K562 (cell line): ENCODE measurements around the gene APBA2. TPM values are rescaled to one million over a fixed set of nuclear protein-coding genes. Genes with fewer than 3 reads are reported as not detected.

Experiments used
- ATAC-seq: fragments of 200-7000 bp; cut with Tn5 transposase; 3 replicates; pipeline ENCODE4 v1.9.1; 2020; ENCODE audit warnings: moderate library complexity
- BruUV-seq: library from RNA; stranded (reverse); fragments of 400-500 nt; replicated peaks from 2 replicates; lab custom pipeline; 2021; lab: Mats Ljungman, UMichigan
- CTCF ChIA-PET: fragments of 300-600 bp; formaldehyde crosslinking; extraction: SDS; loops from one replicate; lab custom pipeline; 2021; ENCODE audit warnings: low intra/inter-chr PET ratio; lab: Yijun Ruan, JAX
- POLR2A ChIA-PET: fragments of 300-600, 350-650 bp; sonication (Branson Sonifier 250); formaldehyde crosslinking; extraction: SDS; loops from one replicate; lab custom pipeline; 2021; ENCODE audit warnings: antibody characterized with exemption, inconsistent platforms; lab: Yijun Ruan, JAX
- DNase-seq, 4 experiments: peaks; one replicate each; pipeline versions ENCODE4 v3.0.0 to v3.0.0-alpha.2; 2011 to 2018; ENCODE audit warnings: low spot score in 3 of 4, mixed read lengths in 3 of 4; ENCODE audit errors: extremely low read depth in 1 of 4
- FAIRE-seq: peaks from 2 replicates; lab custom pipeline; 2011; peaks lifted over from hg19 to GRCh38; lab: Jason Lieb, UNC
- H2AFZ ChIP-seq: 2 replicates; pipeline ENCODE4 v1.6.0; 2011; ENCODE audit warnings: low read depth, low read length, control low read depth, inconsistent platforms
- H3K27ac ChIP-seq: fragments of 200-600 bp; 3 replicates; pipeline ENCODE4 v1.8.0; 2011; ENCODE audit warnings: low read depth, mild to moderate bottlenecking, control low read depth, inconsistent platforms, low read length, moderate library complexity, mixed read lengths; ENCODE audit errors: extremely low read depth
- H3K27me3 ChIP-seq, 2 experiments: fragments of 300-600 bp in 1 of 2; 2 replicates in 1 of 2; 3 replicates in 1 of 2; pipeline versions ENCODE4 v1.6.0 to v1.8.0; 2011; ENCODE audit warnings: inconsistent platforms in 2 of 2, low read length in 2 of 2, mild to moderate bottlenecking in 1 of 2, mixed read lengths in 1 of 2, moderate library complexity in 1 of 2; ENCODE audit not compliant: control insufficient read depth in 2 of 2, insufficient read depth in 2 of 2
- H3K36me3 ChIP-seq: fragments of 300-600 bp; 3 replicates; pipeline ENCODE4 v1.8.0; 2011; ENCODE audit warnings: mild to moderate bottlenecking, low read length, inconsistent platforms; ENCODE audit not compliant: control insufficient read depth, insufficient read depth
- H3K4me1 ChIP-seq, 2 experiments: fragments of 200-600 bp in 1 of 2; replicated peaks in 1 of 2; 2 replicates in 1 of 2; 3 replicates in 1 of 2; pipeline versions ENCODE4 v1.5.1 to v1.8.0; 2011; ENCODE audit warnings: inconsistent platforms in 2 of 2, low read length in 2 of 2, mild to moderate bottlenecking in 1 of 2, mixed read lengths in 1 of 2, moderate library complexity in 1 of 2; ENCODE audit not compliant: control insufficient read depth in 2 of 2, insufficient read depth in 2 of 2
- H3K4me2 ChIP-seq: 2 replicates; pipeline ENCODE4 v1.6.1; 2011; ENCODE audit warnings: low read length, control low read depth, inconsistent platforms, mixed read lengths; ENCODE audit not compliant: insufficient read depth
- H3K4me3 ChIP-seq: fragments of 200-600 bp; sonication (generic), shearing (Covaris generic); 2 replicates; pipeline ENCODE4 v1.5.1; 2016; ENCODE audit warnings: control low read depth, inconsistent platforms
- H3K79me2 ChIP-seq: fragments of 200-600 bp; 3 replicates; pipeline ENCODE4 v1.8.0; 2011; ENCODE audit warnings: low read length, inconsistent platforms; ENCODE audit not compliant: control insufficient read depth, insufficient read depth
- H3K9ac ChIP-seq, 2 experiments: 2 replicates each; pipeline versions ENCODE4 v1.6.0 to v1.6.1; 2011; ENCODE audit warnings: low read depth in 2 of 2, low read length in 2 of 2, control low read depth in 1 of 2, inconsistent platforms in 1 of 2, mild to moderate bottlenecking in 1 of 2, mixed read lengths in 1 of 2; ENCODE audit not compliant: insufficient read depth in 1 of 2
- H3K9me1 ChIP-seq: one replicate; pipeline ENCODE4 v1.6.0; 2011; ENCODE audit warnings: inconsistent platforms, mild to moderate bottlenecking, low read length, moderate library complexity; ENCODE audit not compliant: control insufficient read depth, insufficient read depth
- H3K9me3 ChIP-seq: replicated peaks from 2 replicates; pipeline ENCODE4 v1.5.1; 2011; ENCODE audit warnings: low read depth, low read length, inconsistent platforms; ENCODE audit not compliant: control insufficient read depth, insufficient read depth
- H4K20me1 ChIP-seq: replicated peaks from 2 replicates; pipeline ENCODE4 v1.6.1; 2011; ENCODE audit warnings: low read length, inconsistent platforms, mixed read lengths; ENCODE audit not compliant: control insufficient read depth, insufficient read depth
- ARHGAP35 ChIP-seq: fragments of 450-650 bp; IDR thresholded peaks from 2 replicates; pipeline ENCODE4 v1.6.1; 2018; ENCODE audit not compliant: partially characterized antibody
- BRD4 ChIP-seq: fragments of 200-600 bp; sonication (generic); IDR thresholded peaks from 2 replicates; pipeline ENCODE4 v1.6.1; 2017; ENCODE audit warnings: inconsistent platforms
- CBFB ChIP-seq: sonication (generic); formaldehyde crosslinking; IDR thresholded peaks from 2 replicates; pipeline ENCODE4 v1.4.0; 2020; ENCODE audit warnings: mild to moderate bottlenecking, missing genetic modification reagents
- CBX5 ChIP-seq: IDR thresholded peaks from 2 replicates; pipeline ENCODE4 v1.6.1; 2014; ENCODE audit warnings: low read depth, borderline replicate concordance
- CCNT2 ChIP-seq: IDR thresholded peaks from 2 replicates; pipeline ENCODE4 v1.6.1; 2011; ENCODE audit warnings: borderline replicate concordance, low read depth, mild to moderate bottlenecking, moderate library complexity, mixed read lengths, low read length; ENCODE audit not compliant: insufficient read length; ENCODE audit errors: extremely low read depth
- CHD1 ChIP-seq: fragments of 200-600 bp; sonication (generic); IDR thresholded peaks from one replicate; pipeline ENCODE4 v1.6.1; 2012; ENCODE audit warnings: mild to moderate bottlenecking, moderate library complexity, low read length, inconsistent platforms
- CTBP1 ChIP-seq: fragments of 450-650 bp; IDR thresholded peaks from 2 replicates; pipeline ENCODE4 v1.6.1; 2016; ENCODE audit warnings: borderline replicate concordance
- GABPA ChIP-seq: fragments of 200-800 bp; sonication (Bioruptor generic); conservative IDR thresholded peaks from 2 replicates; pipeline ENCODE4 v1.6.1; 2016; ENCODE audit warnings: low read depth, missing genetic modification characterization, missing compliant biosample characterization
- GATA2 ChIP-seq: sonication (generic); formaldehyde crosslinking; IDR thresholded peaks from 2 replicates; pipeline ENCODE4 v1.4.0; 2020; ENCODE audit warnings: mild to moderate bottlenecking, missing genetic modification reagents
- NBN ChIP-seq: fragments of 450-650 bp; IDR thresholded peaks from 2 replicates; pipeline ENCODE4 v1.6.1; 2016; ENCODE audit warnings: low read depth, mild to moderate bottlenecking
- PHB ChIP-seq: fragments of 250-450 bp; sonication (Bioruptor Pico); IDR thresholded peaks from 2 replicates; pipeline ENCODE4 v1.5.0; 2021
- RAD21 ChIP-seq, 2 experiments: fragments of 250-450 bp in 1 of 2; fragments of 450-650 bp in 1 of 2; sonication (Bioruptor Pico) in 1 of 2; formaldehyde crosslinking in 1 of 2; IDR thresholded peaks in 1 of 2; conservative IDR thresholded peaks in 1 of 2; 2 replicates each; pipeline versions ENCODE4 v1.4.0 to v1.8.0; 2020 to 2022; ENCODE audit warnings: mild to moderate bottlenecking in 2 of 2, moderate library complexity in 1 of 2
- RBM22 ChIP-seq: fragments of 200-400 bp; formaldehyde crosslinking; IDR thresholded peaks from 2 replicates; pipeline ENCODE4 v1.6.1; 2018; ENCODE audit warnings: low read length, low read depth; ENCODE audit not compliant: poor library complexity, severe bottlenecking
- SIN3B ChIP-seq: fragments of 450-650 bp; IDR thresholded peaks from 2 replicates; pipeline ENCODE4 v1.6.1; 2017; ENCODE audit warnings: low read depth, mild to moderate bottlenecking, moderate library complexity
- SPI1 ChIP-seq: IDR thresholded peaks from 2 replicates; pipeline ENCODE4 v1.6.1; 2011; ENCODE audit warnings: low read depth, low read length, control low read depth, borderline replicate concordance
- ZBED1 ChIP-seq: IDR thresholded peaks from 2 replicates; pipeline ENCODE4 v1.6.1; 2014
- ZNF311 ChIP-seq: fragments of 250-450 bp; sonication (Bioruptor Pico); IDR thresholded peaks from 2 replicates; pipeline ENCODE4 v1.4.0; 2020; ENCODE audit warnings: mild to moderate bottlenecking, moderate library complexity
- ZNF354B ChIP-seq: fragments of 250-450 bp; sonication (Bioruptor Pico); IDR thresholded peaks from 2 replicates; pipeline ENCODE4 v1.4.0; 2020
- ZNF583 ChIP-seq: fragments of 250-450 bp; sonication (Bioruptor Pico); IDR thresholded peaks from 2 replicates; pipeline ENCODE4 v1.4.0; 2020
- ZNF695 ChIP-seq: fragments of 450-650 bp; formaldehyde crosslinking; IDR thresholded peaks from 2 replicates; pipeline ENCODE4 v1.4.0; 2020; ENCODE audit warnings: mild to moderate bottlenecking, moderate library complexity
- ZNF830 ChIP-seq: fragments of 250-450 bp; sonication (Bioruptor Pico); IDR thresholded peaks from 2 replicates; pipeline ENCODE4 v1.5.0; 2021; ENCODE audit warnings: mild to moderate bottlenecking
- WGBS: fragments of 100-300 bp; shearing (Covaris generic); methylation state at CpG from one replicate; pipeline ENCODE4 v1.1.6; 2016; ENCODE audit warnings: low coverage, mixed read lengths; ENCODE audit not compliant: insufficient coverage; ENCODE audit errors: missing lambda C conversion rate; 5-methylcytosine and 5-hydroxymethylcytosine counted together
- in situ Hi-C: fragments of 300-500 bp; cut with MboI; formaldehyde crosslinking; loops from 4 replicates; pipeline ENCODE4 v1.15.0; 2018; ENCODE audit warnings: inconsistent platforms, mixed read lengths
- intact Hi-C: fragments of 100-400 bp; cut with micrococcal nuclease; formaldehyde crosslinking; loops from 2 replicates; pipeline ENCODE4 v1.14.2; 2022
- polyA plus RNA-seq, 8 experiments: library from polyadenylated mRNA; depleted of rRNA in 4 of 8; stranded (reverse) in 5 of 8; unstranded in 3 of 8; fragments of >200 nt; fragmentation: Nextera tagmentation in 2 of 8; fragmentation: Illumina TruSeq in 1 of 8; extraction: Ambion mirVana in 2 of 8; extraction: Trizol in 1 of 8; gene quantifications; 2 replicates each; pipeline versions ENCODE4 v1.2.1 to v1.2.3, GENCODE V29; 2011 to 2014; ENCODE audit warnings: inconsistent platforms in 1 of 8, missing spikeins in 1 of 8
- total RNA-seq, 7 experiments: library from RNA; depleted of rRNA in 6 of 7; stranded (reverse); fragments of >200 nt in 6 of 7; fragmentation: Illumina TruSeq in 2 of 7; extraction: Trizol in 2 of 7; gene quantifications; 2 replicates each; pipeline versions ENCODE4 v1.2.1 to v1.2.3, GENCODE V29; 2011 to 2021; ENCODE audit warnings: low replicate concordance in 1 of 7
- TF ChIP-seq, protein P1 (sequence below): conservative IDR thresholded peaks from 2 replicates; pipeline ENCODE4 v1.6.1; 2011; ENCODE audit warnings: low read depth, mild to moderate bottlenecking, low read length; ENCODE audit not compliant: control insufficient read depth
- TF ChIP-seq, protein P2 (sequence below), 2 experiments: fragments of 450-650 bp; IDR thresholded peaks; 2 replicates each; pipeline ENCODE4 v1.6.1; 2016

Gene APBA2
- total and polyA plus RNA-seq, 9 of the 15 experiments (the other 6 are each of a cell fraction or from before 2014, with no cell fraction given), result 0.24 to 40.9 (median 25.2) TPM

DNA sequence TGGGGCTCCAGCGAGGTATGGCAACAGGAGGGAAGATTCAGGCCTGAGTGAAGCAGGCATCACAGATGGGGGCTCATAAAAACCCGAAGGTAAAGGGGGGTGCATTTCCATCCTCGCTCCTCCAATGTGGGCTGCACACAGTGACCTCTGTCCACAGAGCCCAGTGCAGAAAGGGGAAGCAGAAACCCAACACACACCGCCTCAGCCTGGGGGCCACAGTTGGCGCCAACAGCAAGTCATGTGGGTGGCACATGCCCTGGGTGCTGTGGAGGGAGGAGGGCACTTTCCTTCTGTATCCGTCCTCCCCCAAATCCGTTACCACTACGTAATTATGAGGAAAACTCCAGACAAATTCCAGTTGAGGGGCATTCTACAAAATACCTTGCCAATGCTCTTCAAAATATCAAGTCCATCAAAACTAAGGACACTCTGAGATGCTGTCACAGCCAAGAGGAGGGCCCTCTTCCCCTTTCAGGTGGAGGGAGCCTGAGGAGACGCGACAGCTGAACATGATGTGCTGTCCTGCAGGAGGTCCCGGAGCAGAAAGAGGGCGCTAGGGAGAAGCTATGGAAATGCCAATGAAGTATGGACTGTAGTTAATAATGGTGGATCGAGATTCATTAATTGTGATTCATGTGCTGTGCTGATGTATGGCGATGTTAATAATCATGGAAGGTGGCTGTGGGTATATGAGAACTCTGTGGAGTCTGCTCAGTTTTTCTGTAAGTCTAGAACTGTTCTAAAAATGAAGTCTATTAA lies 16.4 kb downstream of the APBA2 start:
- POLR2A ChIA-PET, result interaction anchor here (0.6 to 2.3 kb wide), 3 partner anchors 10 to 18 kb away, joined by 3 to 11 read pairs (median 3); no protein-coding TSS in a partner anchor
- DNase-seq (peak in 2 of 4 experiments; percentile 64 to 79), FAIRE-seq (peak; percentile 79), ATAC-seq (peak; percentile 76)
- Histone ChIP-seq H3K36me3 (no peaks in the 10 kb centered on the region; the same call in 2 of the 3 replicates), H3K4me1 (peaks cover 46 to 47% of the 10 kb centered on the region in 2 experiments), H2AFZ (no peak overlapping the region; the same call in 1 of the 2 replicates), H3K9me1 (peaks cover 3% of the 10 kb centered on the region), H3K9me3 (no peaks in the 10 kb centered on the region), H3K27me3 (no peaks in the 10 kb centered on the region), H3K4me3 (no peak overlapping the region), H3K9ac (no peak overlapping the region), H3K79me2 (peaks cover 93% of the 10 kb centered on the region), H4K20me1 (no peaks in the 10 kb centered on the region; the same call in 1 of the 2 replicates), H3K4me2 (no peak overlapping the region), H3K27ac (no peak overlapping the region)
- intact Hi-C loops (no loop called here), in situ Hi-C loops (no loop called here)
- CTCF ChIA-PET, result no interaction called here
- 58% methylated on average over 12 of the region's 14 CpGs for WGBS
- BruUV-seq, result no TSS peak
- TF ChIP-seq CTBP1 (peak; percentile 53; the same call in 1 of the 2 replicates), CCNT2 (no peak), ZNF311 (no peak), ZNF695 (CRISPR knock-in tag) (no peak), GATA2 (no peak), ZNF830 (CRISPR knock-in tag) (no peak), SPI1 (peak; percentile 64), ZNF583 (CRISPR knock-in tag) (no peak), CHD1 (no peak), RAD21 (CRISPR knock-in tag; conservative IDR thresholded peaks at IDR 0.05 in 1 of 2, IDR thresholded peaks at IDR 0.05 in 1 of 2) (peak; percentile 12 to 52; a peak in 2 of 4 replicates), NBN (no peak), SIN3B (no peak), ZBED1 (no peak), PHB (CRISPR knock-in tag) (no peak), CBX5 (no peak), ZNF354B (no peak), RBM22 (no peak), BRD4 (no peak), ARHGAP35 (no peak), CBFB (no peak), GABPA (no peak)
- TF ChIP-seq, protein P1, sequence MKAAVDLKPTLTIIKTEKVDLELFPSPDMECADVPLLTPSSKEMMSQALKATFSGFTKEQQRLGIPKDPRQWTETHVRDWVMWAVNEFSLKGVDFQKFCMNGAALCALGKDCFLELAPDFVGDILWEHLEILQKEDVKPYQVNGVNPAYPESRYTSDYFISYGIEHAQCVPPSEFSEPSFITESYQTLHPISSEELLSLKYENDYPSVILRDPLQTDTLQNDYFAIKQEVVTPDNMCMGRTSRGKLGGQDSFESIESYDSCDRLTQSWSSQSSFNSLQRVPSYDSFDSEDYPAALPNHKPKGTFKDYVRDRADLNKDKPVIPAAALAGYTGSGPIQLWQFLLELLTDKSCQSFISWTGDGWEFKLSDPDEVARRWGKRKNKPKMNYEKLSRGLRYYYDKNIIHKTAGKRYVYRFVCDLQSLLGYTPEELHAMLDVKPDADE, result no peak
- TF ChIP-seq, protein P2, sequence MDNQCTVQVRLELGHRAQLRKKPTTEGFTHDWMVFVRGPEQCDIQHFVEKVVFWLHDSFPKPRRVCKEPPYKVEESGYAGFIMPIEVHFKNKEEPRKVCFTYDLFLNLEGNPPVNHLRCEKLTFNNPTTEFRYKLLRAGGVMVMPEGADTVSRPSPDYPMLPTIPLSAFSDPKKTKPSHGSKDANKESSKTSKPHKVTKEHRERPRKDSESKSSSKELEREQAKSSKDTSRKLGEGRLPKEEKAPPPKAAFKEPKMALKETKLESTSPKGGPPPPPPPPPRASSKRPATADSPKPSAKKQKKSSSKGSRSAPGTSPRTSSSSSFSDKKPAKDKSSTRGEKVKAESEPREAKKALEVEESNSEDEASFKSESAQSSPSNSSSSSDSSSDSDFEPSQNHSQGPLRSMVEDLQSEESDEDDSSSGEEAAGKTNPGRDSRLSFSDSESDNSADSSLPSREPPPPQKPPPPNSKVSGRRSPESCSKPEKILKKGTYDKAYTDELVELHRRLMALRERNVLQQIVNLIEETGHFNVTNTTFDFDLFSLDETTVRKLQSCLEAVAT (IDR thresholded peaks at IDR 0.05), result 0 out of 4 replicates have a peak, but pooled peaks of 1 of the 2 experiments have one; percentile 22
